GM19455 (cell line): ENCODE data around the gene CRIP2.

Experiments used
- ATAC-seq: cut with Tn5 transposase; IDR thresholded peaks from one replicate; pipeline ENCODE4 v1.9.1; 2021; ENCODE audit not compliant: unreplicated experiment

Gene CRIP2

DNA sequence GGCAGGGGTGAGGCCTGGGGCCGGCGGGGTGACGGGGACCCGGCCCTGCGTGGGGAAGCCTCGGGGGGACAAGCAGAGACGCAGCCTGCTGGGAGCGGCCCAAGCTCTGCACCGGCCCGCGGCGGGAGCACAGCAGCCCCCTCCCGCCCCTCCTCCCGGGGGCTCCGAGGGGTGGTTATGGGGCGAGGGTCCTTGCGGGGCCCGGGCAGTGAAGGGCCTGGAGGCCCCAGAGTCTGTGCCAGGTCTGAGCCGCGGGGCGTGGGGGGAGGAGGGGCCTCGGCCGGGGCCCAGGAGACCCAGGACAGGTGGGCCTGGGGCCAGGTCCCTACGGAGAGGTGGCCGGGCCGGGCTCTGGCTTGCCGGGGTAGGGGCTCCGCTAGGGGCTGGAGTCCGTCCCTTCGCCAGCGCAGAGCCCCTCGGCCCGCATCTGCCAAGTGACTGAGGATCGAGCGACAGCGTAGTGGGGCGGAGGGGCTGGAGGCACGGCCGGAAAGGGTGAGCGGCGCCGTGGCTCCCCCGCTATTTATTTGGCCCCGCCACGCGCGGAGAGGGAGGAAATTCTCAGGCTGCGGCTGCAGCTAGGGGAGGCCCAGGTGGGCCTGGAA, 52.3 kb downstream of the CRIP2 start:
- ATAC-seq, result no peak

DNA sequence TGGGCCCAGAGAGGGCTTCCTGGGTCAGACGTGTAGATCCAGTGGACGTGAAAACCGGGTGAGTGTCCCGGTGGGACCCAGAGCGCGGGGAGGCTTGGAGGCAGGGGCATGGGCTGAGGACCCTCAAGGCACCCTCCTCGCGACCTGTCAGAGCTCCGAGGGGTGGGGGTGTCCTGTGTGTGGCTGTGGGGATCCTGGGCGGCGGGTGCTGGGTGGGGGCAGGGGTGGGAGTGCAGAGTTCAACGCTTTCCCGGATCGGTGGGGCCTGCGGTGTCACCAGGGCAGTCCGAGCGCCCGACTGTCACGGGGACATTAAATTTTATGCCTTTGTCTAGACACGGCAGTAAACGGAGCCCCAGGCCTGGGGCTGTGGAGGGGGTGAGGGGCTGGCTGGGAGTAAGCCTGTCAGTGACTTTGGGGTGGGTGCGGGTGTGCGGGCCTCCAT, 52.8 kb downstream of the CRIP2 start:
- ATAC-seq, result no peak

DNA sequence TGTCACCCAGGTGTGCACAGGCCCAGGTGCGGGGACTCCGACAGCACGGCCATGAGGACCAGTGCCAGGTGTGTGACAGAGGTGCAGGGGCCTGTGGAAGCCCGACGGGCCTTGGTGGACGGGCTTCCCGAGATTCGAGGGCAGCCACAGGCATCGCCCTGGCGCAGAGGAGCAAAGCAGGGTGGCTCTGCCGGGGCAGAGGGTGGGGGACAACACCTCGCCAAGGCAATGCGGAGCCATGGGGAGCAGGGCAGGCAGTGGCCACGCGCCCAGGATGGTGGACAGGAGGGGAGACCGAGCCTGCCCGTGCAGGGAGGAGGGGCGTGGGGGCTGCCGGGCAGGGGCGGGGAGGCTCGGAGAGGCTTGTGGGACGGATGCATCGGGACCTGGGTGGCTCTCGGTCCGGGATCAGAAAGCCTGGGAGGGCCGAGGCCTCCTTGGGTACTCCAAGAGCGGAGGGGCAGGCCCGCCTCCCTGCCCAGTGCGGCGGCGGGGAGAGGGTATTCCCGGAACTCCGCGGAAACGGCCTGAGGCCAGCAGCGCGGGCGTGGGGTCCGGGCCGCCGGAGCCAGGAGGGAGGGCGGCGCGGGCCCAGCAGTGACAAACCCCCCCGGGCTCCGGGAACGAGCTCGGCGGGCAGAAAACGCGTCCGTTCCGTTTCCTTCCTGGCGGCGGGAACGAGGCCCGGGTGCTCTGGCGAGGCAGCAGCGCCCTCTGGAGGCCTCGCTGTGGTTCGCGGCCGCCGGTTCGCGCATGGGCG, 53.4 kb downstream of the CRIP2 start:
- ATAC-seq, result no peak

DNA sequence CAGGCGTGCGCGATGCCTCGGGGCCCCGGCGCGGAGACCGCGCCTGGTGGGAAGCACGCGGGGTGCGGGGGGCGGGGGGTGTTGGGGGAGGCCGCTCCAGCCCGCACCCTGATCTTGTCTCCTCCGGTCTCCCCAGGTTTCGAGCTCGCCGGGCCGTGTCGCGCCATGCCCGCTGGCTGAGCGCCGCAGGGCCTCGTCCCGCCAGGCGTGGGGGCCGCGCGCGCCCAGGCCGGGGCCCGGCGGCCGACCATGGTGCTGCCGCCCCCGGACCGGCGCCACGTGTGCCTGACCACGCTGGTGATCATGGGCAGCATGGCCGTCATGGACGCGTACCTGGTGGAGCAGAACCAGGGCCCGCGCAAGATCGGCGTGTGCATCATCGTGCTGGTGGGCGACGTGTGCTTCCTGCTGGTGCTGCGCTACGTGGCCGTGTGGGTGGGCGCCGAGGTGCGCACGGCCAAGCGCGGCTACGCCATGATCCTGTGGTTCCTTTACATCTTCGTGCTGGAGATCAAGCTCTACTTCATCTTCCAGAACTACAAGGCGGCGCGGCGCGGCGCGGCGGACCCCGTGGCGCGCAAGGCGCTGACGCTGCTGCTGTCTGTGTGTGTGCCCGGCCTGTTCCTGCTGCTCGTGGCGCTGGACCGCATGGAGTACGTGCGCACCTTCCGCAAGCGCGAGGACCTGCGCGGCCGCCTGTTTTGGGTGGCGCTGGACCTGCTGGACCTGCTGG, 54.1 kb downstream of the CRIP2 start:
- ATAC-seq, result no peak

DNA sequence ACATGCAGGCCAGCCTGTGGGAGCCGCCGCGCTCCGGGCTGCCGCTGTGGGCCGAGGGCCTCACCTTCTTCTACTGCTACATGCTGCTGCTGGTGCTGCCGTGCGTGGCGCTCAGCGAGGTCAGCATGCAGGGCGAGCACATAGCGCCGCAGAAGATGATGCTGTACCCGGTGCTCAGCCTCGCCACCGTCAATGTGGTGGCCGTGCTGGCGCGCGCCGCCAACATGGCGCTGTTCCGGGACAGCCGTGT, 54.6 kb downstream of the CRIP2 start:
- no peak for ATAC-seq
